ENCODE results near the gene PTCH1. TPM values are rescaled to one million over a fixed set of nuclear protein-coding genes. Genes with fewer than 3 reads are reported as not detected.

Gene PTCH1
- total RNA-seq, 2 donors from 2014 or later: 27.5 to 108 TPM

GRCh38 chr9:95477885-95478284, 38.9 kb downstream of the PTCH1 start:
- intact Hi-C loops (cut with DNase I): no loop called here
- peaks cover 5 to 7% of the 10 kb centered on the region in 2 donors for H3K36me3 ChIP-seq

GRCh38 chr9:95477441-95477840, 39.3 kb downstream of the PTCH1 start:
- peak; percentile 65 for TF ChIP-seq POLR2AphosphoS5 (IDR thresholded peaks at IDR 0.05)
- no peak for TF ChIP-seq CTCF (IDR thresholded peaks at IDR 0.05)
- no peak for TF ChIP-seq POLR2A (IDR thresholded peaks at IDR 0.05)
- 58% methylated on average over 11 of the region's 11 CpGs for WGBS
- H3K36me3 ChIP-seq: peaks cover 7% of the 10 kb centered on the region in 2 donors
- no peak overlapping the region for H3K4me3 ChIP-seq
- intact Hi-C loops (cut with DNase I): no loop called here
- no peaks in the 10 kb centered on the region for H3K27me3 ChIP-seq (replicated peaks; ENCODE audit: insufficient read depth)
- H3K9me3 ChIP-seq: no peaks in the 10 kb centered on the region
- H3K27ac ChIP-seq: no peak overlapping the region
- no peaks in the 10 kb centered on the region for H3K4me1 ChIP-seq (replicated peaks)
- peak; percentile 74 for DNase-seq (ENCODE audit: low spot score)

More at GRCh38 chr9:95477885-95478284, 38.9 kb downstream of the PTCH1 start:
- no peak overlapping the region for H3K4me3 ChIP-seq
- DNase-seq (ENCODE audit: low spot score): no peak
- 80% methylated on average over 15 of the region's 15 CpGs for WGBS
- TF ChIP-seq POLR2A (IDR thresholded peaks at IDR 0.05): no peak
- TF ChIP-seq CTCF (IDR thresholded peaks at IDR 0.05): no peak
- TF ChIP-seq POLR2AphosphoS5 (IDR thresholded peaks at IDR 0.05): no peak
- no peaks in the 10 kb centered on the region for H3K9me3 ChIP-seq
- H3K27ac ChIP-seq: no peak overlapping the region
- H3K27me3 ChIP-seq (replicated peaks; ENCODE audit: insufficient read depth): no peaks in the 10 kb centered on the region
- no peaks in the 10 kb centered on the region for H3K4me1 ChIP-seq (replicated peaks)

- intact Hi-C loops (cut with DNase I): no loop called here
- WGBS: 93% methylated on average over 19 of the region's 19 CpGs
- no peak overlapping the region for H3K27ac ChIP-seq
Measured at GRCh38 chr9:95468791-95469190, 48.0 kb downstream of the PTCH1 start.

GRCh38 chr9:95465115-95465514, 51.7 kb downstream of the PTCH1 start:
- Histone ChIP-seq H3K27me3 (replicated peaks; ENCODE audit: insufficient read depth) (no peaks in the 10 kb centered on the region), H3K9me3 (no peaks in the 10 kb centered on the region), H3K36me3 (no peaks in the 10 kb centered on the region), H3K4me3 (no peak overlapping the region), H3K27ac (no peak overlapping the region), H3K4me1 (replicated peaks) (peaks cover 4% of the 10 kb centered on the region)
- no peak for DNase-seq (ENCODE audit: low spot score)
- intact Hi-C loops (cut with DNase I): no loop called here
- WGBS: 65% methylated on average over 4 of the region's 4 CpGs
- no peak for TF ChIP-seq POLR2A (IDR thresholded peaks at IDR 0.05)
- no peak for TF ChIP-seq CTCF (IDR thresholded peaks at IDR 0.05)
- no peak for TF ChIP-seq POLR2AphosphoS5 (IDR thresholded peaks at IDR 0.05)

More at GRCh38 chr9:95468791-95469190, 48.0 kb downstream of the PTCH1 start:
- Histone ChIP-seq H3K27me3 (replicated peaks; ENCODE audit: insufficient read depth) (no peaks in the 10 kb centered on the region), H3K36me3 (peaks cover 0 to 6% of the 10 kb centered on the region in 2 donors), H3K4me1 (replicated peaks) (no peaks in the 10 kb centered on the region), H3K4me3 (no peak overlapping the region), H3K9me3 (no peaks in the 10 kb centered on the region)
- DNase-seq (ENCODE audit: low spot score): no peak
- no peak for TF ChIP-seq POLR2A (IDR thresholded peaks at IDR 0.05)
- TF ChIP-seq CTCF (IDR thresholded peaks at IDR 0.05): no peak
- no peak for TF ChIP-seq POLR2AphosphoS5 (IDR thresholded peaks at IDR 0.05)

Data from prostate gland (tissue), 2 donors.